RWPE1 (cell line): ENCODE measurements around the gene RPL3.

ENCODE experiments used
- CTCF ChIA-PET: fragments of 350-600 bp; sonication (Branson Sonifier 250); formaldehyde crosslinking; extraction: SDS; loops from one replicate; lab custom pipeline; 2021; lab: Yijun Ruan, JAX
- POLR2A ChIA-PET: fragments of 400-600 bp; formaldehyde crosslinking; extraction: SDS; loops from one replicate; lab custom pipeline; 2020; ENCODE audit warnings: antibody characterized with exemption; ENCODE audit not compliant: low non-redundant PET; lab: Yijun Ruan, JAX
- DNase-seq: peaks from one replicate; pipeline ENCODE4 v3.0.0; 2012; ENCODE audit warnings: low spot score
- H3K27ac ChIP-seq: fragments of 450-650 bp; 2 replicates; pipeline ENCODE4 v1.5.1; 2017
- CTCF ChIP-seq: fragments of 450-650 bp; conservative IDR thresholded peaks from 2 replicates; pipeline ENCODE4 v1.5.1; 2017; ENCODE audit warnings: low read depth, mild to moderate bottlenecking

Gene RPL3

DNA sequence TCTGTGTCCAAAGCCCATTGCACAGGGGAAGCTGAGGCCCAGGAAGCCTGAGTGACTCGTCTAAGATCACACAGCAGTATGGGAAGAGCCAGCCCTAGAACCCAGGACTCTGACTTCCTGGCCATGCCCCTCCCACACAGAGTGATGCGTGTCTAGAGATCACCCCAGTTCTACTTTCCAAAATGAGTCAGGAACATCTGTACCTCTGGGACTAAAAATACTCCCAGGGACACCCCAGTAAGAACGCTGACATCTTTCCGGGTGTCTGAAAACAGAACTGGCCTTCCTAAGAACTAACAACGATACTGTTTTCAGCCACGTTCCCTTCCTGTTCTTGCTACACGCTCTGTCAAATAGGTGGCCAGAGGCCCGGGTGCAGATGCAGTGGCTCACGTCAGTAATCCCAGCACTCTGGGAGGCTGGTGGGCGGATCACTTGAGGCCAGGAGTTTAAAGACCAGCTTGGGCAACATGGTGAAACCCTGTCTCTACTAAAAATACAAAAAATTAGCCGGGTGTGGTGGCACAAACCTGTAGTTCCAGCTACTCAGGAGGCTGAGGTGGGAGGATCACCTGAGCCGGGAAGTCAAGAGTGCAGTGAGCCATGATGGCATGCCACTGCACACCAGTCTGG, 52.9 kb downstream of the RPL3 start:
- ChIA-PET POLR2A (no interaction called here), CTCF (no interaction called here)
- no peak for DNase-seq
- peak overlapping the region; percentile 36 for H3K27ac ChIP-seq
- no peak for TF ChIP-seq CTCF

GRCh38 chr22:39265143-39265886, 54.1 kb downstream of the RPL3 start:
- no peak for TF ChIP-seq CTCF
- ChIA-PET CTCF (no interaction called here), POLR2A (no interaction called here)
- no peak overlapping the region for H3K27ac ChIP-seq
- no peak for DNase-seq

DNA sequence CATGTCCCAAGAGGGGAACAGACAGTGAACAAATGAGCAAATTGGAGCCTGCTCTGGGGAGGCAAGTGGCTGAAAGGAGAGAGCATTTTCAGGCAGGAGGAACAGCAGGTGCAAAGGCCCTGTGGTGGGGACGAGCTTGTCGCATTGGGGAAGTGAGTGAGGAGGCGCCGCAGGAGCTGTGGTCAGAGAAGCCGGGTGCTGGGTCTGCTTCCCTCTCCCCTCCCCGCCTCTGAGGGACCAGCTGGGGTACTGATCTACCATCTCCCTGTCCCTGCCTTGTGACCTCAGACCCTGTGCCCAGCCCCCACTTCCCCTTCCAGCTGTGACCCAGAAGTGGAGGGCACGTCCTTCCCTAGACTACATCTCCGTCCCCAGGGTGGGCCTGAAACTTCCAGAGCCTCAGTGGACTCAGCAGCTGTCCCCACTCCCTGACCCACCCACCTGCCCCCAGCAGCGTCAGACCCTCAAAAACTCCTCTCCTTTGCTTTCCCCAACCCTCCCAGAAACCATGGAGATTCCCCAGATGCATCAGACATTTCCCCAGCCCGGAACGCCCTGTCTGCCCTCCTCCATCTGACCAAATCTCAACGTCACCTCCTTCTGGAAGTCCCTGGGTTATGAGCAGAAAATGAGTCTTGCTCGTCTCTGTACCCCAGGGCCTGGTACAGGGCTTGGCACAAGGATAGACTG, 54.9 kb downstream of the RPL3 start:
- H3K27ac ChIP-seq: no peak overlapping the region
- CTCF ChIA-PET: interaction anchor here (0.6 kb wide), 1 partner anchor 94 kb away, joined by 3 read pairs; no protein-coding TSS in a partner anchor
- TF ChIP-seq CTCF: no peak
- POLR2A ChIA-PET: no interaction called here
- no peak for DNase-seq

DNA sequence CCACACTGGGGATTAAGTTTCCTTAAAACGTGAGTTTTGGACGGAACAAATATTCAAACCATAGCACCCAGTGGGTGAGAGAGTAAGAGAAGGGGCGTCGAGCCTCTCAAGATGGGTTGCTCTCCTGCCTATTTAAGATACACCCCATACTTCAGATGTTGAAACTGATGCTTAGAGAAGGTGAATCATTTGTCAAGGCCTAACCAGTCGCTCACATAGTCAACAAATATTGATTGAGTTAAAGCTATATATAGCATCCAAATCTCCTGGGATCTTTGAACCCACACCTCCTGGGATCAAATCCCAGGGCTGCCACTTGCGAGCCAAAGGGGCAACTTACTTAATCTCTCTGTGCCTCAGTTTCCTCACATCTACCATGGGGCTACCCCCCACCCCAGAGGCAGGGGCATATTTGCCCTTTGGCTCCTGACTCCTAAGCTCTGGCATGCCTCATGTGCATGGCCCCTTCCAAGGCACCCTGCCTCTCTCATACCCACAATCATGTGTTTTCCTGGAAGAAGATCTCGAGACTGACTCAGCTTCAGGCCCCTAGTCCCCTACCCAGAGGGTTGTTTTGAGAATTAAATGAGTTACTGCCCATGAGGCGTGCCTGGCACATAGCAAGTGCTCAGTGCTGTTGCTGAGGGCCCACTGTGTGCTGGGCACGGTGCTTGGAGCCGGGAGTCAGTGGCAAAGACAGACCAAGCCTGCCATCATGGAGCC, 55.6 kb downstream of the RPL3 start:
- TF ChIP-seq CTCF: no peak
- POLR2A ChIA-PET: no interaction called here
- no peak overlapping the region for H3K27ac ChIP-seq
- CTCF ChIA-PET: no interaction called here
- no peak for DNase-seq
